ENCODE measurements around the gene LGALS13. TPM values are rescaled to one million over a fixed set of nuclear protein-coding genes. Genes with fewer than 3 reads are reported as not detected.

The LGALS13 gene
- total RNA-seq, 1 donor from 2014 or later: not detected

GRCh38 chr19:39641773-39642172, 39.4 kb downstream of the LGALS13 start:
- intact Hi-C loops (cut with micrococcal nuclease): no loop called here
- Mint-ChIP-seq H3K27me3 (peaks cover 12% of the 10 kb centered on the region), H3K4me3 (no peak overlapping the region), H3K9me3 (peaks cover 11% of the 10 kb centered on the region), H3K36me3 (ENCODE audit: low read depth) (no peaks in the 10 kb centered on the region), H3K27ac (no peak overlapping the region), H3K4me1 (no peaks in the 10 kb centered on the region)
- no peak for DNase-seq

DNA sequence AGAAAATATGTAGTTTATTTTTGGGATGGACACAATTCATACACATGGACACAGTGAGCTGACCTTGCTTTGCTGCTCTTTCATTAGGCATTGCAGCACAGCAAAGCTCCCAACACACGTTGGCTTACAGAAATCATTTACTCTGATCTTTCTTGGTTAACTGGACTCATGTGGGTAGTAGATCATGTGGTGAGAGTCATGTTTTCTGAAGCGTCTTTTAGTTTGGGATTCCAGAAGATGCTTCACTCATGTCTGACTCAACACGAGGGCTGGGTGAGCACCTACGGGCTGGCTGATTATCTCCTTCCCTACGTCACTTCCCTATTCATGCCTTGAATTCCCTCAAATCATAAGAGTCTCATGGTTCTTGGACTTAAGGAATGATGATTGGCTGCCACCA, 41.3 kb downstream of the LGALS13 start:
- Mint-ChIP-seq H3K9me3 (peaks cover 10% of the 10 kb centered on the region), H3K27ac (no peak overlapping the region), H3K4me3 (no peak overlapping the region), H3K27me3 (peaks cover 12% of the 10 kb centered on the region), H3K4me1 (no peaks in the 10 kb centered on the region), H3K36me3 (ENCODE audit: low read depth) (no peaks in the 10 kb centered on the region)
- DNase-seq: no peak
- intact Hi-C loops (cut with micrococcal nuclease): no loop called here

- Mint-ChIP-seq H3K36me3 (ENCODE audit: low read depth) (no peaks in the 10 kb centered on the region), H3K4me1 (no peaks in the 10 kb centered on the region), H3K27ac (no peak overlapping the region), H3K9me3 (peaks cover 18% of the 10 kb centered on the region), H3K27me3 (peaks cover 23% of the 10 kb centered on the region), H3K4me3 (no peak overlapping the region)
- DNase-seq: peak; percentile 76
- intact Hi-C loops (cut with micrococcal nuclease): no loop called here
Observed at GRCh38 chr19:39645800-39646411, 43.6 kb downstream of the LGALS13 start.

DNA sequence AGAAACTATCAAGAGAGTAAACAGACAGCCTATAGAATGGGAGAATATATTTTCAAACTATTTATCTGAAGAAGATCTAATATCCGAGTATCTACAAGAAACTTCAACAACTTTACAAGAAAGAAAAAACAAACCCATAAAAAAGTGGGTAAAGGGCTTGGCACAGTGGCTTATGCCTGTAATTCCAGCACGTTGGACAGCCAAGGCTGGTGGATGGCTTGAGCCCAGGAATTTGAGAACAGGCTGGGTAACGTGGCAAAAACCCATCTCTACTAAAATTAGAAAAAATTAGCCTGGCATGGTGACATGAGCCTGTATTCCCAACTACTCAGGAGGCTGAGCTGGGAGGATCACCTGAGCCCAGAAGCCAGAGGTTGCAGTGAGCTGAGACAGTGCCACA, 45.6 kb downstream of the LGALS13 start:
- H3K27ac Mint-ChIP-seq: no peak overlapping the region
- H3K27me3 Mint-ChIP-seq: peaks cover 39% of the 10 kb centered on the region
- peaks cover 18% of the 10 kb centered on the region for H3K9me3 Mint-ChIP-seq
- no peak for DNase-seq
- H3K4me3 Mint-ChIP-seq: no peak overlapping the region
- H3K36me3 Mint-ChIP-seq (ENCODE audit: low read depth): no peaks in the 10 kb centered on the region
- no peaks in the 10 kb centered on the region for H3K4me1 Mint-ChIP-seq
- intact Hi-C loops (cut with micrococcal nuclease): no loop called here

DNA sequence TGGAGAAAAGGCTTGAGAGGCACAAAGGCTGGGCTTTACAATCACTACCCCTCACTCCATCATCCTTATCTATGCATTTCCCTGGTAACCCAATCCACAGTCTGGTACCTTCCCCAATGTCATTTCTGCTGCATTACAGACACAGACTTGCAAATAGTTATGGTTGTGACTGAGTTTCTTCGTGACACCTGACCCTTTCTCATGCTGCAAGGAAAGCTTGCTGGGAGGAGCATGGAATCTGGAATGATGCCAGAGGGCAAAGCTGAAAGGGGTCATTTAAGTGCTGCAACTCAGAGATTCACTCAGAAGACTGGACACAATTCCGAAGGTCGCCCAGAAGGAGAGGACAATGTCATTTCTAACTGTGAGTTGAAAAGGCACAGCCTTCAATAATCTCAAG, 53.3 kb downstream of the LGALS13 start, which contains the start of gene LGALS16:
Gene LGALS16 (plus strand): TSS at position 301 of the 400 bp plus-strand sequence. CDS start 49 bp downstream, at position 350.
- intact Hi-C loops (cut with micrococcal nuclease): no loop called here
- H3K27ac Mint-ChIP-seq: no peak within 1 kb of the TSS
- no peak for DNase-seq
- no peaks in the 10 kb centered on the region for H3K4me1 Mint-ChIP-seq
- H3K36me3 Mint-ChIP-seq (ENCODE audit: low read depth): no peaks in the 10 kb centered on the region
- no peaks in the 10 kb centered on the region for H3K9me3 Mint-ChIP-seq
- peaks cover 43% of the 10 kb centered on the region for H3K27me3 Mint-ChIP-seq
- no peak within 1 kb of the TSS for H3K4me3 Mint-ChIP-seq

Other genes with a start within 250 kb of the LGALS13 start
- 47.1 and 50.6 TPM in 2 replicates for gene PAF1, start 211.4 kb upstream of the LGALS13 start, total RNA-seq
- gene MED29, start 211.1 kb upstream of the LGALS13 start, total RNA-seq: 36.0 and 38.7 TPM in 2 replicates
- 35.7 and 39.9 TPM in 2 replicates for gene ZFP36, start 195.7 kb upstream of the LGALS13 start, total RNA-seq
- 42.0 and 46.1 TPM in 2 replicates for gene PLEKHG2, start 189.9 kb upstream of the LGALS13 start, total RNA-seq
- 2,597 and 2,671 TPM in 2 replicates for gene RPS16, start 166.6 kb upstream of the LGALS13 start, total RNA-seq
- gene SUPT5H, start 156.9 kb upstream of the LGALS13 start, total RNA-seq: 186 and 187 TPM in 2 replicates
- gene TIMM50, start 121.7 kb upstream of the LGALS13 start, total RNA-seq: 141 and 143 TPM in 2 replicates
- 2.2 TPM in 2 replicates for gene DLL3, start 103.6 kb upstream of the LGALS13 start, total RNA-seq
- not detected in 2 replicates for gene SELENOV, start 87.4 kb upstream of the LGALS13 start, total RNA-seq
- 3.4 and 3.6 TPM in 2 replicates for gene EID2B, start 69.7 kb upstream of the LGALS13 start, total RNA-seq
- 17.2 and 17.6 TPM in 2 replicates for gene EID2, start 62.4 kb upstream of the LGALS13 start, total RNA-seq
- not detected in 2 replicates for gene LGALS16, start 53.4 kb downstream of the LGALS13 start, total RNA-seq
- gene LGALS14, start 102.0 kb downstream of the LGALS13 start, total RNA-seq: not detected in 2 replicates
- gene CLC, start 135.5 kb downstream of the LGALS13 start, total RNA-seq: 1.7 and 2.1 TPM in 2 replicates
- not detected in 2 replicates for gene LEUTX, start 176.3 kb downstream of the LGALS13 start, total RNA-seq
- gene DYRK1B, start 231.6 kb downstream of the LGALS13 start, total RNA-seq: 3.6 and 4.5 TPM in 2 replicates
- gene FBL, start 243.9 kb downstream of the LGALS13 start, total RNA-seq: 605 and 614 TPM in 2 replicates